Peyer's patch (tissue), 4 donors: ENCODE measurements around the gene SRBD1. TPM values are rescaled to one million over a fixed set of nuclear protein-coding genes. Genes with fewer than 3 reads are reported as not detected.
A peak's percentile ranks its signal among the peaks of the same experiment; 100 is the strongest.

Experiments used
- DNase-seq, 3 donors: peaks; one replicate each; pipeline ENCODE4 v3.0.0-alpha.2; 2017 to 2019
- H3K27ac ChIP-seq, 4 donors: fragments of 200-600 bp; sonication (generic); one replicate each; pipeline ENCODE4 v1.5.1; 2016 to 2019
- H3K27me3 ChIP-seq, 2 donors: fragments of 200-600 bp; sonication (generic); one replicate each; pipeline ENCODE4 v1.5.1; 2019
- H3K36me3 ChIP-seq, 3 donors: fragments of 200-600 bp; sonication (generic); one replicate each; pipeline ENCODE4 v1.5.1; 2016 to 2019
- H3K4me1 ChIP-seq, 4 donors: fragments of 200-600 bp; sonication (generic); one replicate each; pipeline ENCODE4 v1.5.1; 2016 to 2019
- H3K4me3 ChIP-seq, 4 donors: fragments of 200-600 bp; sonication (generic); 1 replicate in 3 of 4; 2 replicates in 1 of 4; pipeline ENCODE4 v1.5.1; 2016 to 2019; ENCODE audit warnings: mild to moderate bottlenecking in 1 of 4
- H3K9me3 ChIP-seq, 4 donors: fragments of 200-600 bp; sonication (generic); one replicate each; pipeline ENCODE4 v1.5.1; 2016 to 2019; ENCODE audit warnings: mild to moderate bottlenecking in 1 of 4
- POLR2A ChIP-seq, 2 donors: fragments of 450-650 bp; IDR thresholded peaks; one replicate each; pipeline ENCODE4 v1.5.1; 2017; ENCODE audit warnings: antibody characterized with exemption in 2 of 2, mild to moderate bottlenecking in 2 of 2, moderate library complexity in 2 of 2
- total RNA-seq, 4 donors: library from RNA; depleted of rRNA; stranded (reverse); fragments of >200 nt; gene quantifications; one replicate each; pipeline ENCODE4 v1.1.0, GENCODE V29; 2016
- TF ChIP-seq, protein P1 (sequence below), 6 experiments: fragments of 450-650 bp in 4 of 6; fragments of 200-600 bp in 2 of 6; sonication (generic) in 1 of 6; IDR thresholded peaks; one replicate each; pipeline ENCODE4 v1.5.1; 2017 to 2019; ENCODE audit warnings: antibody characterized with exemption in 6 of 6, mild to moderate bottlenecking in 3 of 6, moderate library complexity in 1 of 6

Gene SRBD1
- total RNA-seq, 4 donors from 2014 or later = 14.9 to 32.2 (median 22.5) TPM

DNA sequence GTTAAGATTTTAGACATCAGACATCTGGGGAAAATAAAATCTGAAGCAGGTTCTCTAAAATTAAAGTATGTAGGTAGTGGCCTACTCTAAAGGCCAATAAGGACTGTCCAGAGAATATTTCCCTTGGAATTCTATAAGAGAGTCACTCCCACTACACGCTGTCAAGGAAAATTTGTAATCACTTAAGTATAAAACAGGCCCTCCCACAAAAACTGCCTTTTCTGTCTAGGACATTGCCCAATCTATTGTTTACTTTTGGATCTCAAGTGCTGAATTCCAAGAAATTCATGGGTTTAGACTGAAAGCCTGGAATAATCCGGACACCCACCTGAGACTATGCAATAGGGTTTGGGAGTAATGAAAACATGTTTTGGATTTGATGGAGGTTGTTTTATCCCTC, 1.7 kb upstream of the SRBD1 start:
- TF ChIP-seq, protein P1, sequence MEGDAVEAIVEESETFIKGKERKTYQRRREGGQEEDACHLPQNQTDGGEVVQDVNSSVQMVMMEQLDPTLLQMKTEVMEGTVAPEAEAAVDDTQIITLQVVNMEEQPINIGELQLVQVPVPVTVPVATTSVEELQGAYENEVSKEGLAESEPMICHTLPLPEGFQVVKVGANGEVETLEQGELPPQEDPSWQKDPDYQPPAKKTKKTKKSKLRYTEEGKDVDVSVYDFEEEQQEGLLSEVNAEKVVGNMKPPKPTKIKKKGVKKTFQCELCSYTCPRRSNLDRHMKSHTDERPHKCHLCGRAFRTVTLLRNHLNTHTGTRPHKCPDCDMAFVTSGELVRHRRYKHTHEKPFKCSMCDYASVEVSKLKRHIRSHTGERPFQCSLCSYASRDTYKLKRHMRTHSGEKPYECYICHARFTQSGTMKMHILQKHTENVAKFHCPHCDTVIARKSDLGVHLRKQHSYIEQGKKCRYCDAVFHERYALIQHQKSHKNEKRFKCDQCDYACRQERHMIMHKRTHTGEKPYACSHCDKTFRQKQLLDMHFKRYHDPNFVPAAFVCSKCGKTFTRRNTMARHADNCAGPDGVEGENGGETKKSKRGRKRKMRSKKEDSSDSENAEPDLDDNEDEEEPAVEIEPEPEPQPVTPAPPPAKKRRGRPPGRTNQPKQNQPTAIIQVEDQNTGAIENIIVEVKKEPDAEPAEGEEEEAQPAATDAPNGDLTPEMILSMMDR (IDR thresholded peaks at IDR 0.05) = no peak
- TF ChIP-seq POLR2A (IDR thresholded peaks at IDR 0.05) = no peak
- Histone ChIP-seq H3K9me3 (no peaks in the 10 kb centered on the region), H3K36me3 (no peaks in the 10 kb centered on the region), H3K27ac (no peak overlapping the region), H3K4me3 (no peak overlapping the region), H3K27me3 (no peaks in the 10 kb centered on the region), H3K4me1 (peaks cover 0 to 10% (median 0%) of the 10 kb centered on the region in 4 donors)
- DNase-seq = no peak

DNA sequence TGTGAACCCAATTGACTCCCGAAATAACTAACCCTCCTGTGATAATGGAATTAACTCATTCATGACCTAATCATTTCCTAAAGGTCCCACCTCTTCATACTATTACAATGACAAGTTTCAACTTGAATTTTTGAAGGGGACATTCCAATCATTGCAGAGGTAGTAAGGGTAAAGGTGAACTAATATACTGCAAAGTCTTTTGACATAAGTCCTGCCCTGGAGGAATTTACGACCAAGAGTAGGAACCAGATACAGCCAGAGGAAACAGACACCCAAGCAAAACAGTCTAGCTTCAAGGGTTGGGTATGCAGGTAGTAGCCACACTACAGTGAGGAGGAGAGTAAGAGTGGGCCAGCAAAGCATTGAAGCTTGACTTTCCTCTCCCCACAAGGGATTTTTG, 1.2 kb upstream of the SRBD1 start:
- TF ChIP-seq, protein P1 (IDR thresholded peaks at IDR 0.05) = no peak
- no peak for TF ChIP-seq POLR2A (IDR thresholded peaks at IDR 0.05)
- no peak overlapping the region for H3K27ac ChIP-seq
- no peaks in the 10 kb centered on the region for H3K36me3 ChIP-seq
- no peaks in the 10 kb centered on the region for H3K9me3 ChIP-seq
- H3K4me1 ChIP-seq = peaks cover 0 to 10% (median 0%) of the 10 kb centered on the region in 4 donors
- H3K27me3 ChIP-seq = no peaks in the 10 kb centered on the region
- DNase-seq = no peak
- H3K4me3 ChIP-seq = no peak overlapping the region

DNA sequence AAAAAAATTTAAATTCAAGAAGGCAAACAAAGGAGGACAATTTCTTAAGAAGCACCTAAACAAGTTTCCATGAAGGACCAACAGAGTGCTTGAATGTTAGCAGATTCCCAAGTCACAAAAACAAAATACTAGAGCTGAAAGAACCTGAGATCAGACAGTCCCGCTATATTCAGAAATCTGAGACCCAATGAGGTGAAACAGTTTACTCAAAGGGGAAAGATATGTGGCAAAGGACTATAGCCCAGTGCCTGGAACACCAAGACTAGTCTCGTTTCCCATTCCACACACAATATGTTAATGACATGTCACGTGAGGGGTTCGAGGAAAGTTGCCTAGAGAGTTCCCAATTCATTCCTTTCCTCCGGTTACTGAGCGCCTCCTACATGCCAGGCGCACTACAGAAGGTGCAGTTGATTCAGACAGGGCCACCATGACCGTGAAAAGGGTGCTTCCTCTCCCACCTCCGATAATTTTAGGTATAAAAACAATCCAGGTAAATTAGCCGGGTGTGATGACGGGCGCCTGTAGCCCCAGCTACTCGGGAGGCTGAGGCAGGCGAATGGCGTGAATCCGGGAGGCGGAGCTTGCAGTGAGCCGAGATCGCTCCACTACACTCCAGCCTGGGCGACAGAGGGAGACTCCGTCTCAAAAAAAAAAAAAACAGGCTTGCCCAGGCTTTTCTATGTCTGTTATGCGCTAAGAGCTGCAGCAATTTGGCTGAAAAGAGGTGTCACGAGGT, 617 bp downstream of the SRBD1 start:
- Histone ChIP-seq H3K36me3 (no peaks in the 10 kb centered on the region), H3K4me3 (peak overlapping the region; percentile 63 to 86 (median 77)), H3K27me3 (no peaks in the 10 kb centered on the region), H3K27ac (peak overlapping the region; percentile 77 to 89 (median 88)), H3K4me1 (peaks cover 0 to 10% (median 0%) of the 10 kb centered on the region in 4 donors), H3K9me3 (no peaks in the 10 kb centered on the region)
- TF ChIP-seq, protein P1 (IDR thresholded peaks at IDR 0.05) = peak in 2 of 6 experiments; percentile 13 to 23
- no peak for TF ChIP-seq POLR2A (IDR thresholded peaks at IDR 0.05)
- peak; percentile 41 to 74 (median 65) for DNase-seq

DNA sequence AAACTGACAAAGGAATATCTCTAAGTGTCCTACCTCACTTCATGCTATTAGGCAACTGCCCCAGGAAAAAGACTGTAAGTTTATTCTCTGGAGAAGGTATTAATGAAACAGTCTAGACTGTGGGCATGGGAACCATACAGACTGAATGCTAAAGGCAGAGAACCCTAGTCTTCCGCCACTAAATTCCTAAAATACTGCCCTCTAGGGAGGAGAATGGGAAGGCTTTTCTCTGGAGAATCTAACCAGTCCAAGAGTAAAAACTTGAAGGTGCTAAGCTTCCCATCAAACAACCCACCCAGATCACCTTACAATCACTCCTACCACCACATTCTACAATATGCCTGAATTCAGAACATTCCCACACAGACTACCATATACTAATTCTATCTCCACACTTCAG, 3.4 kb downstream of the SRBD1 start:
- Histone ChIP-seq H3K4me1 (peaks cover 0 to 10% (median 0%) of the 10 kb centered on the region in 4 donors), H3K4me3 (no peak overlapping the region), H3K9me3 (no peaks in the 10 kb centered on the region), H3K36me3 (peaks cover 0 to 10% (median 0%) of the 10 kb centered on the region in 3 donors), H3K27me3 (no peaks in the 10 kb centered on the region), H3K27ac (no peak overlapping the region)
- DNase-seq = no peak
- TF ChIP-seq, protein P1 (IDR thresholded peaks at IDR 0.05) = peak in 3 of 6 experiments; percentile 5 to 37 (median 17)
- TF ChIP-seq POLR2A (IDR thresholded peaks at IDR 0.05) = no peak

DNA sequence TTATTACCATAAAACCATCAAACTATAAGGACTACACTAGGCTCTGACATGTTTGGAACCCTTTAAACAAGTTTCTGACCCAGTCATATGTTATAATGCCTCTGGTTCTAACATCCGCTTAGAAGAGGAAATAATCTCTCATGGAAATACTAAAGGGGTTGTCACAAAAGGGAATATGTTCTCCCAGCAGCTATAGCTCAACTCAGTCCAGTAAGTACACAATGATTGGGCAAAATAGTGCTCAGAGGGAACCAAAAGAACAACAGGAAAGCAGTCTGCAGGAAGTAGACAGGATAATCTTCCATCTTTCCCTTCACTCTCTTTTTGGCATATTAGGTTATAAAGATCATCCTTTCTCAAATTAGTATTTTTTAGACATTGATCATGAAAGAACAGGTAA, 4.3 kb downstream of the SRBD1 start:
- no peak overlapping the region for H3K27ac ChIP-seq
- TF ChIP-seq POLR2A (IDR thresholded peaks at IDR 0.05) = no peak
- TF ChIP-seq, protein P1 (IDR thresholded peaks at IDR 0.05) = no peak
- peaks cover 0 to 17% (median 0%) of the 10 kb centered on the region in 3 donors for H3K36me3 ChIP-seq
- no peak for DNase-seq
- no peaks in the 10 kb centered on the region for H3K27me3 ChIP-seq
- H3K4me1 ChIP-seq = peaks cover 0 to 10% (median 0%) of the 10 kb centered on the region in 4 donors
- no peaks in the 10 kb centered on the region for H3K9me3 ChIP-seq
- no peak overlapping the region for H3K4me3 ChIP-seq
